HG03571 (cell line): ENCODE results near the gene ZIC2.

Experiments
- ATAC-seq: cut with Tn5 transposase; IDR thresholded peaks from one replicate; pipeline ENCODE4 v1.9.1; 2021; ENCODE audit not compliant: unreplicated experiment

The ZIC2 gene

GRCh38 chr13:99985886-99986527 is 4.4 kb downstream of the ZIC2 start:
- ATAC-seq = no peak

- no peak for ATAC-seq
Measured at GRCh38 chr13:99986741-99987140, 5.2 kb downstream of the ZIC2 start.

- no peak for ATAC-seq
Measured at GRCh38 chr13:99987154-99988019, 5.8 kb downstream of the ZIC2 start.

GRCh38 chr13:99988529-99989275 is 7.1 kb downstream of the ZIC2 start:
- no peak for ATAC-seq

GRCh38 chr13:99989276-99990125 is 7.9 kb downstream of the ZIC2 start:
- no peak for ATAC-seq

GRCh38 chr13:99990126-99990977 is 8.8 kb downstream of the ZIC2 start:
- no peak for ATAC-seq

GRCh38 chr13:99991013-99991827 is 9.6 kb downstream of the ZIC2 start:
- ATAC-seq = no peak

- ATAC-seq = no peak
Measured at GRCh38 chr13:99991828-99992775, 10.5 kb downstream of the ZIC2 start.

- ATAC-seq = no peak
Measured at GRCh38 chr13:99992949-99993351, 11.4 kb downstream of the ZIC2 start.

- ATAC-seq = no peak
Measured at GRCh38 chr13:99993660-99994637, 12.4 kb downstream of the ZIC2 start.

- ATAC-seq = no peak
Measured at GRCh38 chr13:99994638-99995020, 13.0 kb downstream of the ZIC2 start.

GRCh38 chr13:99995104-99995588 is 13.6 kb downstream of the ZIC2 start:
- ATAC-seq = no peak

GRCh38 chr13:99995589-99996380 is 14.2 kb downstream of the ZIC2 start:
- ATAC-seq = no peak

- ATAC-seq = no peak
Measured at GRCh38 chr13:99996381-99996973, 14.9 kb downstream of the ZIC2 start.

GRCh38 chr13:99997702-99998214 is 16.2 kb downstream of the ZIC2 start:
- no peak for ATAC-seq
